Measurements from ENCODE around the gene IP6K2.
A peak's percentile ranks its signal among the peaks of the same experiment; 100 is the strongest.

The IP6K2 gene

DNA sequence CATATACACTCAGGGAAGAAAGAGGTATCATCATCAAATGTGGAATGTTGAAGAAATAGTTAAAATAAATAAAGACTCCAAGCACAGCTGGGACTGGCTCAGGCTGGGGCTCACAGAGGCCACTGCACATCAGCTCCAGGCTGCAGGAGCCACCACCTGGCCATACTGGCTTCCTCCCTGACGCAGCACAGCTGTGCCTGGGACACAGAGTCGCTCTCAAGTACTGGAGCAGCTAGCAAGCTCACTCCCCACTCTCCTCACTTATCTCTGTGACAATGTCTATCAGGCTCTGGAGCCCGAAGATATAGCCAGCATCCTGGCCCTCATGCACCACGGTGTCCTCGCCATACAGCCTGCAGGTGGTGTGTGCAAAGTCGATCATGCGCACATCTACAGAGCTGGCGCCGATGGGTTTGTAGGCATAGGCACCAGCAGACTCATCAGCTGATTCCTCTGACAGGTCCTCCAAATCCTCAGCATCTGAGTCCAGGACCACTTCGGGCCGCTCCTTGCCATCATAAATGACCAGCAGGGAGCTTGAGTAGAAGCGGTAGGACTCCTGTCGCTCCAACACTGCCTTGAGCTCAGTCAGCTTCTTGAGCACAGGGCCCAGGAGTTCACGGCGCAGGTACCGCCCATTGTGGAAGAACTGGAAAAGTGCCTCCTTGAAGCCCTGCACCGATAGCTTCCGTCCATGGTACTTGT is 28.8 kb downstream of the IP6K2 start:
- no peak for DNase-seq

DNA sequence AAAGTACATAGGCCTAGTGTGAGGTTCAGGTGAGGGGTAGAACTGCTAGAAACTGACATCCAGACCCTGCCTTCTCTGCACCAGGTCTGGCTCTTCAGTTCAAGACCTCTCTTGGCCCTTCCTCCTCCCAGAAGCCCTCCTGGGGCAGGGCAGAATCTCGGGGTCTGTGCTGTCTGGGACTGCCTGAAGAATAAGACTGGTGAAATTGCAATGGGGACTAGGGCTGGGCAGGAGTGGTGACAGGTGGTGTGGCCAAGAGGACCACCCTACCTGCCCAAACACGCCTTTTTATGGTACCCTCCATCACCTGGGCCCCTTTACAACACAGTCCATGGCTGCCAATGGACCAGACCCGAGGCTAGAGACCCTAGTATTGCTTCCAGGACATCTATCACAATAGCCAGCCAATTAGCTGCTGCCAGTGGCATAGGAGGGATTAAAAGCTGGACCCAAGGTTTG is 29.8 kb downstream of the IP6K2 start:
- no peak for DNase-seq

DNA sequence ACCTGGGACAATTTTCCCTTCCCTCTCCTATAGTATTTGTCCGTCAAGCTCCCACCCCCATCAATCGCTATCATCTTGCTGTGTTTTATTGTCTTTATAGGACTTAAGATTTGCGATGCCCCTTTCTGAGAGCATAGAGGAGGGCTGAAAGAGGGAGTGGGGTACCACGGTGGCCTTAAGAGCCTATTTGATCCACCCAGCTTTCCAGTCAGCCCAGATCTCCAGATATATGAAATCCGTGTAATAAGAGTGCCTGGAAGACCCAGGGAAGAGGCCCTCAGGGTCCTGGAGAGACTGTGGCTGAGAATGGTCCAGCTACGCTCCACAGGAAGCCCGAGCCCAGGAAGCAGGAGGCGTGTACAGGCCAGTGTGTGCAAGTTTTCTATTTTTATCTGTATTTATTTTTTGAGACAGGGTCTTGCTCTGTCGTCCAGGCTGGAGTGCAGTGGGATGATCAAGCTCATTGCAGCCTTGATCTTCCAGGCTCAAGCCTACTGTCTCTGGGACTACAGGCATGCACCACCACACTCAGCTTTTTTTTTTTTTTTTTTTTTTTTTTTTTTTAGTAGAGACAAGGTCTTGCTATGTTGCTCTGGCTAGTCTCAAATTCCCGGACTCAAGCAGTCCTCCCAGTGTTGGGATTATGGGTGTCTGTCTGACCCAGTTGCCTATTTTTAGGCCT is 30.3 kb downstream of the IP6K2 start:
- no peak for DNase-seq

DNA sequence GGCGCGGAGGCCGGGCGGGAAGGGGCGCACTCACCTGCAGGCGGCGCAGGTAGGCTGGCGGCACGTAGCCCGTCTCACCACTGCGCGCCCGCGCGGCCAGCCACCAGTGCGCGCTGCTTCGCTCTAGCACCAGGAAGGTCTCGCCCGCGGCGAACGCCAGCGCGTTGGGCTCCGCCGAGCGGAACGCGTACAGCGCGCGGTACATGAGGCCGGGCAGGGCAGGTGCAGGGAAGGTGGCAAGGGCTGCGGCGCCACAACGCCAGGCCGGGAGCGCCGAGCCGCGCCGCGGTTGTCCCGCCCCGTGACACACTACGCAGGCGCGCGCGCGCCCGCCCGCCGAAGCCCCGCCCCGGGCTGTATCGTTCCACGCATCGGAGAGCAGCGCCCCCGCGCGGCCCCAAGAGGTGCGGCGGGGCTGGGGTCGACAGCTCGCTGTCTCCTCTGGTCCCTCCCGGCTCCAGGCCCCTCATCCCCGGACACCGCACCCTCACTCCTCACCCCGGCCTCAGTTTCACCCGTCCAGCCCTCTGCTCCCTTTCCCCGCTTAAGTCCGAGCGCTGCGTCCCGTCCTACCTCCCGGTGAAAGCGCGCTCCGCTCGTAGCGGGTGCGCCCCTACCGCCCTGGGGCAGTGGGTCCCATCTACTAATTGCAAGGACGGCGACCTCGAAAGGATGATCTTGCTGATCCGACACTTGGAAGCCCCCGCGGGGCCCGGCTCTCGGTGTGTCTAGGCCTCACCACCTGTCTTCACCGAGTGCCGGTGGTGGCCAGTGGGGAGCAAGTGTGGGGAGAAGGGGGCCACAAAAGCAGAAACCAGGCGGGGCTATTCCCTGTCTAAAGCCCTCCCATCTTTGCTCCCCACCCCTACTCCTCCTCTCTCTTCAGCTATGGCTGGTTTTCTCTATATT is 31.2 kb downstream of the IP6K2 start, which contains the start of gene NCKIPSD:
Gene NCKIPSD, minus strand, starts transcription at position 313 of the 909 bp plus-strand sequence. Its CDS starts 108 bp downstream, at position 205.
- DNase-seq: peak; percentile 43

DNA sequence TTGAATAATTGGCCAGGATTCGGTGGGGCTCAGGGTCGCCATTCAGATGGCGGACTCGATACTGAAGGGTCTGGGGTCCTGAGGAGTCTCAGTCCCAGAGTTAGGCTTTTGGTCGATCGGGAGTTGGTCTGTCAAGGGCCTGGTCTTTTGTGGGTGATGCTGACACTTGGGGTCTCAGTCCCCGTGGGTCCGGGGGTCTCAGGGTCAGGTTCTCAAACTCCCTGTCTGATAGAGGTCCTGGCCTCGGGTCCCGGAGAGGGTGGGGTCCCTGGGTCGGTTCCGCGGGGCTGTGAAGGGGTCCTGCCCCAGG is 31.8 kb downstream of the IP6K2 start:
- no peak for DNase-seq

DNA sequence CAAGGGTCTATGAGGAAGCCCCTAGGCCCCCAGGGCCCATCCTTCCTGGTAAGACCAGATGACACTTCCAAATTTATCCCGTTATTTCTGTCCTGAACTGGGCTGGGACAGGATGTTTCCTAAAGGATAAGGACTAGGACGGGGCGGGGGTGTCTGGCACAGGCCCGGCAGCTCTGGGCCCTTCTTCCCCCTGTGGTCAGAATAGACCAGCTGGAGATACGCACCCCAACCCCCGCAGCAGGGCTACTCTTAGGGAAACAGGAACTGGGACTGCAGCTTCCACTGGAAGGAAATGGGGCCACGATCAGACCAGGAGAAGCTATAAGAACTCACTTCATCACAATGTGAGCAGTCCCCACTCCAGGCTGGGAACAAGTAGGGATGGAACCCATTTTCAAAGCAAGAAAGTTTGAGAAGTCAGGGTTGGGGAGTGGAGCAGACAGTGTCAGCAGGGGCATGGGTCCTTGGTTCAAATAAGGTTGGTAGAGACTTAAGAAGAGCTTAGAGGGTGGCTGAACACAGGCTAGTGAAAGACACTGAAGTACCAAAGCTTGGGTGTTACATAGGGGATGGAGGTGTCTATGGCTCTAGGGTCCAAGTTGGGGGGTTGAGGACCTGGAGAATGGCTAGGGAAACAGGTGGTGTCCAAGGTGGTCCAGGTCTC is 32.4 kb downstream of the IP6K2 start:
- no peak for DNase-seq

DNA sequence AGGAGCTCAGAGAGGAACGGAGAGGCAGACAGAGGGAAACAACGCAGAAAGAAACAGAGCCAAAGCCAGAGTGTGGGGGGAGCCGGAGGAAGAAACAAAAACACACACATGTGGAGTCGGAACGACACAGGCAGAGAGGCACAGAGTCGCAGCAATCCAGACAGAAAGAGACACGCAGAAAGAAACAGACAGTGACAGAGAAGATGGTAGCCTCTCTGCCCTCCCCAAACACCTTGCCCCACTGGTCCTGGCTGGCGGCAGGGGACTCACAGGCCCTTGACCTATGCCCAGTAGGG is 33.0 kb downstream of the IP6K2 start:
- no peak for DNase-seq

DNA sequence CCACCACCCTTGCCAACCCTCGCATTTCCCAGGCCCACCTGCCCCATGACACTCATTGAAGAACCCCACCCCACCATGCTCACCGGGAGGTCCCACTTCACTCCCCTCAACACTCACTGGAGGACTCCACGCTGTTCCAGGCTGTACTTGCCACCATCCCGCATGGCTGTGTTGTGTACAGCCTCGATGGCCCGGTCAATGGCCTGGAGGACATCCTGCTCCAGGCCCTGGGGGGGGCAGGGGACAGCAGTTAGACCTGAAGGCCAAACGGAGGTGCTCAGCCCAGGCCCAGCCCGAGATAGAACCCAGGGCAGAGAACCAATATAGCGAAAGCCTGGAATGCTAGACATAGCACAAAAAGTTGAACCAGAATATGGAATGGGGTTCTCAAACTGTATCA is 34.2 kb downstream of the IP6K2 start:
- DNase-seq: no peak

DNA sequence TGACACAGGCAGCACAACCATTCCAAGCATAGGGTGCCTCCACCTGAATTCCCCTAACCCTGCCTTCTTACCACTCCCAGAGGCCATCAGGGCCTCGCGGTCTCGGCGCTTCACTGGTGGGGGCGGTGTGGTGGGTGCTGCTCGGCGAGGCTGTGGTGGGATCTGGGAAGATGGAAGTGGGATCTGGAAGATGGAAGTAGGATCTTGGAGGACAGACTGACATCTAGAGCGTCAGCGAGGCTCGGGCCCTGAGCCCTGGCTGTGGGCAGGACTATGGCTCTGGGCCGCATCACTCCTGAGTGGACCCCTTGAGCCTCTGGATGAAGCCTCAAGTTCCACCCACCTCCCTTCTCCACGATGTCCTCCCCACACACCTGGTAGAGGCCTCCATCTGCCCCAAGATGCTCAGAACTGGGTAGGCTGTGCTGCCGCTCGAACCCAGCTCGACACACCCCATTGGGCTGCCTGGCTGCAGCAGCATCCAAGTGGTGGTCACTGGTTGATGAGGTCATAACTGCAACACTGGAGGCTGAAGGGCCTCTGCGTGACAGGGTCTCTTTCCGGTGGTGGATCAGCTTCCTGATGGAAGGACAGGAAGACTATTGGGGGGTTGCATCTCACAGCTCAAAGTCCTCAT is 34.9 kb downstream of the IP6K2 start:
- no peak for DNase-seq

DNA sequence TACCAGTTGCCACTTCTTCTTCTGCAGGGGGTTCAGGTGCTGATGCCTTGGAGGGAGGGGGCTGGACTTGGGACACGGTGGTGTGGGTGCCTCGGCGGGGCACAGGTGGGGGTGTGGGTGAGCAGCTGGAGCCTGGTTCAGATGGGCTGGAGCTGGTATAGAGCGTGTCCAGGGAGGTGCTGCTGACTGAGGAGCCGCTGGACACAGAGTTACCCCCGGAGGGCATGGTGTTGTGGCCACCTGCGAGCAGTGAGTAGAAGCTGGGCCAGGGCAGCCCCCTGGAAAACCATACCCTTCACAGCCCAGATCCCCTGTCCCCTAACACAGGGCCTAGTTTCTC is 35.5 kb downstream of the IP6K2 start:
- DNase-seq: no peak

DNA sequence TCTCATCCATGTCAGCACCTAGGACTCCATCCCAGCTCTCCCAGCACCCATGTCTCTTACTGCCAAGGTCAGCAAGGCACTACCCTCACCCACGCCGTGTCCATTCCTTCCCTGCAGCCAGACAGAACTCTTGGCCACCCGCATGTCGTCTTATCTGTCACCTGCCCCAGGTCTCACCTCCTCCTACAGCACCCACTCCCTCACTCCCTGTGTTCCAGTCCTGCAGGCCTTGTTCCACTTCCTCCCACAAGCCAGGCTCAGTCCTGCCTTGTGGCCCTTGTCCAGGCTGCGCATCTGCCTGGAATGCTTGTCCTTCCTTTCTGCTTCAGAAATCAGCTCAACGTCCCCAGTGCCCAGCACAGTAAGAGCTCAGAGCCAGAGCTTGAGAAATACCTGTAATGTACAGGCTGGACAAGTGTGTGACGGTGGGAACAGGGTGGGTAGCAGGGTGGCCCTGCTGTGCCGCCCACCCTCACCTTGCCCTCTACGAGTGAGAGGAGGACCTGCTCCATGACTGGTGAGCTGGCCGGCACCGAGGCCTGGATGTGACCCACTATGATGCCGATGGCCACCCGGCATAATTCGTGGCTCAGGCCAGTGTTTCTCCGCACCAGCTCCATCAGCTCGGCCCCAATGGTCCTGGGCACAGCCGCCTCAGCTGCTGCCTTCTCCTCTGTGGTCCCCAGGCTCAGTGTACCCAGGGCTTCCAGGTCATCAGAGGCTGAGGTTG is 36.0 kb downstream of the IP6K2 start:
- no peak for DNase-seq

DNA sequence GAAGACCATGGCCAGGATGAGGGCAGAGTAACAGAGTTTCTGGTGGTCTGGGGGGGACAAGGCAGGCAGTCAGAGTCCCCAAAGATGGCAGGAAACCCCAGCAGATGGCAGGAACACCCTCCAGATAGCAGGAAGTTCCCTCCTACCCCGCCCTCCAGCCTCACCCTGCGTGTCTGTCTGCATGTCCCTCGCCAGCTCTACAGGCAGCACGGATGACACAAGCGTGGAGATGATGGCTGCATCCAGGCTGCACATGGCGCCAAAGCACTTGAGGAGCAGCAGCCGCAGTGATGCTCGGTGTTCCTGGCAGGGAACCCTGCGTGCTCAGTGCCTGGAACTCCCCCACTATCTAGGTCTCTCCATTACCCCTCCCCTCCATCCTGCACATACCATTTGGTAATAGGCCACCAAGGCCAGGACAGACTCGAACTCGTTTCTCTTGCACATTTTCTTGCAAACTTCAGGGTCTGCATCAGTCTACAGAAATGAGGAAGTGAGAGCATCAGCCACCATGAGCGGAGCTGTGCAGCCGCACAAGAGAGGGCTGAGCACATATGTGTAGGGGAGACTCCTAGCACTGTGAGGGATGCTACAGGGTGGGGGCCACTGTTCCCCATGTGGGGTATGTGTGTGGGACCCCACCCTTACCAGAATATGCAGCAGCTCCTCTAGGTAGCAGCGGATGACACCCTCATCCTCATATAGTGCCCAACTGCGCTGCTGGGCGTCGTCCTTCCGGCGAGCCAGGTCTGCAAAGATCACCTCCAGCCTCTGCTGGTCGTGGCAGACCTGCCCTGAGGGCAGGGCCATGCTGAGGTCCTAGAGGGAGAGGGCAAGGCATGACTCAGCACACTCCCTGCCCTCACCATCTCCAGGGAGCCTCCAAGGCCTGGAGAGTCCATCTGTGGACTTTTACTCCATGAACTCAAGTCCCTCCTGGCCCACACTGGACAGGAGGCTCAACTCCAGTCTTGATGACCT is 37.3 kb downstream of the IP6K2 start:
- DNase-seq: no peak

DNA sequence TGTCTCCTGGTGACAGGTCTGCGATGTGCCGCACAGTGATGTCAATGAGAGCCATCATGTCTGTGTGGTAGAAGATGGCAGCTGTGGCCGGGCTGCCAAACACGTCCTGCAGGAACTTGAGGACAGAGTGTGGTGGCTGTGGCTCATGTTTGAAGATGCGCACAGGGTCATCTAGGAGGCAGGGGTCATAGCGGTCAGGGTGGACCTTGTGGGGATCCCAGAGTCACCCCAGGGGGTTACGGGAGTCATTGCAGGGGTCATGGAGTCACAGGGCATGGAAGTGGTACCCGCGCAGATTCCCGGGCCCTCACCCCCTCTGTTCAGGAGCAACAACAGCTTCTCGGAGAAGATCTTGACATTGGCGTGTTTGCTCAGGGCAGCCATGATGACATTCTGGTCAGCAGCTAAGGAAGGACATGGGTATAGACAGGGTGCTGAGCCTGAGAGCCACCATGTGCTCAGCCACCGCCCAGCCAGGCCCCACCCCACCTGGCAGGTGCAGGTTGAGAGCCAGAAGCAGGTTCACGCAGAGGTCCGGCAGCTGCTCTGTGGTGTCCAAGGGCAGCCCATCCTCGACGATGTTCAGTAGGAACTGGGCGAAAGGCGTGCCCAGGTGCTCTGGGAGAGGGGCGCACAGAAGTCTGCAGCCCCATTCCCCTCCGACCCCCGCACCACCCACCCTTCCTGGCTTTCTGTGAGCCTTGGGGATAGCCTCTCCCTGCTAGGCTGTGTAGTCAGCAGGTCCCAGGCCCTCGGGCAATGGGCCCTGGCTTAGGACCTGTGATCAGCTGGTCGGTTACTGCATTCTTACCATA is 38.2 kb downstream of the IP6K2 start:
- no peak for DNase-seq

DNA sequence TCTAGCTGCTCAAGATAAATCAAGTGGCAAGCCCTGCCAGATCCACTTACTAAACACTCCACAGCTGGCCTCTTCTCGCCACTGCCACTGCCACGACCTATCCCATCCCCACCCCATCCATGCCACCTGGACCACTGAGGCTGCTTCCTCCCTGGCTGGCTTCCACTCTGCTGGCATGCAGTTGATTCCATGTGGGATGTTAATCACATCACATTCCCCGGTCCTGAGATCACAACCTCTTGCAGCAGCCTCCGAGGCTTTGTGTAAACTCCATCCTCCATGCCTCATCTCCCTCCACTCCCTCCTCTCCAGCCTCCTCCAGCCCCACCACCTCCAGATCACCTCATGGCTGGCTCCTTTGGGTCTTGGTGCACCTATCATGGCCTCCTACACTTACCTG is 39.0 kb downstream of the IP6K2 start:
- no peak for DNase-seq

DNA sequence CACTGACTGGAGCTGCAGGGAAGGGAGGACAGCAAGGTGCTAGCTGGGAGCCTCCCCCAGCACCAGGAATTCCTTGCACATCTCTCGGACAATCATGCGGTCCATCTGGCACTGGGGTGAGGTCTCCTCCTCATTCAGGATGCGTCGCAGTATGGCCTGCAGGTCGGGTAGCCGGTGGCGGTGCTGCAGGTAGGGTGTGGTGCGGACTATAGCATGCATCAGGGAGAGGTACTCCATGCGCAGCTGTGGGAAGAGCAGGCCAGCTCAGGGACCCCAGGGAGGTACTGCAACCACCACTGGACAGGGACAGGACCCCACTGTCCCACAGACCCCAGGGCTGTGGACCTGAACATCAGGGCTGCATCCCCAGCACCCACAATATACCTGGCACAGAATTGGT is 42.5 kb downstream of the IP6K2 start:
- no peak for DNase-seq

DNA sequence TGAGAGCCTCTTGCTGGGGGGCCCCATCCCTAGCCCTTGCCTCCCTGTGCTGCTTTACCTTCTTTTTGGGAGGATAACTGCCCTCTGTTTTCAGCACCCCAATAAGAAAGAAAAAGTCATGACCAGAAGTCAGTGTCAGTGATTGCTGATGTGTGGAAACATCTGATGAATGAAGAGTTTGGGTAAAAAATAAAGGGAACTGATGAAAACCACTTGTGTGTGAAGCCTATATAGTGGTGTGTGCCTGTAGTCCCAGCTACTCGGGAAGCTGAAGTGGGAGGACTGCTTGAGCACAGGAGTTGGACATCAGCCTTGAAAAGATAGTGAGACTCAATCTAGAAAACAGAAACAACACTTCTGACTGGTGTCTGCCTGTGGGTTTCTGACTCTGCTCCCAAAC is 44.5 kb downstream of the IP6K2 start:
- DNase-seq: no peak

DNA sequence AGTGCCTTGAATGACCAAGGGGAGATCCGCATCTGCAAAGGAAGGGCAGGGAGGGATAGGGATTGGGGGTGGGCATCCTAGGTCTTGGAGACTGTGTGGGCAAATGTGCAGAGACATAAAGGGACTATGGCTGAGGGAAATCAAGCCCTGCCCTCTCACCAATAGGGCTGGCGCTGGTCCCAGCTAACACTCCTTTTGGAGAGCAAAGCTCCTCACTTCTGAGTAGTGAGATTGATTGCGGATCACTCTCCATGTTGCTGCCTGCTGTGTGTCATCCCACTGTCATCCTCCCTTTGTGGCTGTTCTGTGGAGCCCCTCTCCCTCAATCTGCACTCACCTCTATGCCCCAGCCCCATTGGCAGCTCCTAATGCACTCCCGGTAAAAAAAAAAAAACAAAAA is 52.1 kb downstream of the IP6K2 start:
- no peak for DNase-seq

DNA sequence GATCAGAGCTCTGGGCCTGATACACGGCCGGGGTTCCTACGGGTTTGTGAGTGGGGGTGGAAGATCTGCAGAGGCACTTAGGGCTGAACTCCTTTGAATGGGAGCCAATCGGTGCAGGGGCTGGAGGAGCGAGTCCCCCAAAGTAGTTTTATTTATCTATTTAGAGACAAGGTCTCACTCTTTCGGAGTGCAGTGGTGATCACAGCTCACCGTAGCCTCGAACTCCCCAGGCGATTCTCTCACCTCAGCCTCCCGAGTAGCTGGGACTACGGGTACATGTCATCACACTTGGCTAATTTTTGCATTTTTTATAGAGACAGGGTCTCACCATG is 52.7 kb downstream of the IP6K2 start:
- DNase-seq: no peak

DNA sequence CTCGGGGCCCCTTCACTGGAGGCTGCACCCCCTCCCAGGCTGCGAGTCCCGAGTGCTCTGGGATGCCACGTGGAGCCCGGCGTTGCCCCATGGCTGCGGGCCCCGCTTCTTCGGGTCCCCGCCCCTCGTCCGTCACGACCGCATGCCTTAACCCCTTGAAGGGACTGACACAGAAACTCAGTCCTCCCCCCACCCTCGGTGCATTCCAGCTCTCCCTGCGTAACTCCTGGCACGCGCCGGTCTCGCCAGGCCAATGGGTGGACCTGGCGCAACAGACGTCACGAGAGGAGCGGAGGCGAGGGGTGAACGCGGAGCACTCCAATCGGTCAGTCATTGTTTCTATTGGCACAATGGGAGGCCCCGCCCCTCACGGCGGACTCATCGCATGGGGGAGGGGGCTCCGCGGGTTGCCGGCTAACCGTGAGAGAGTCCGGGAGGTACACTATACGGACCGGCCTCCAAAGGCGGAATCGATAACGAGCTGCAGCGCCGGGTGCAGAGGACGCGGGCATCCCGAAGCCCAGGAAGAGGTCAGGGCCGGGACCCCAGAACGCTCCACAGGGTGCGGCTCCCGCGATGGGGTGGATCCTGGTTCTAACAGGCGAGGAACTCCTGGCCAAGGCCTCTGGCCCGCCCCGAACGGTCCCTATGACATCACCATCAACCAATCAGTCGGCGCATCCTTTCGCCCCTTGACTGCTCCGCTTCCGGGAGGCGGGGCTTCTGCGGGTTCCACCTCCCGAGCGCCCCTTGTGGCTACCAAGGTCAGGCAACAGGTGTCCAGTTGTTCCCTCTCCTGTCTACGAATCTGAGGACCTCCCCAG is 53.3 kb downstream of the IP6K2 start:
- peak; percentile 81 for DNase-seq

All from DMS79 treated with DMSO at 0.1 percent for 48 hours (cell line).